HG03521 (cell line): ENCODE measurements around the gene STAG1.
"Not testable (repeated sequence)": the region's sequence is repeated elsewhere in the genome, so short reads cannot be mapped to it uniquely, and the experiment has no call there.

Source experiments
- ATAC-seq: cut with Tn5 transposase; IDR thresholded peaks from one replicate; pipeline ENCODE4 v1.9.1; 2021; ENCODE audit warnings: mild to moderate bottlenecking, moderate library complexity; ENCODE audit not compliant: unreplicated experiment

The STAG1 gene

GRCh38 chr3:136657526-136657925 is 94.7 kb downstream of the STAG1 start:
- no peak for ATAC-seq

- no peak for ATAC-seq
These were observed 98.5 kb downstream of the STAG1 start for GRCh38 chr3:136653628-136654027.

- no peak for ATAC-seq
These were observed 100.6 kb downstream of the STAG1 start for GRCh38 chr3:136651581-136651980.

GRCh38 chr3:136650461-136650860 is 101.7 kb downstream of the STAG1 start:
- no peak for ATAC-seq

GRCh38 chr3:136645915-136646314 is 106.3 kb downstream of the STAG1 start:
- ATAC-seq = no peak

GRCh38 chr3:136644212-136644611 is 108.0 kb downstream of the STAG1 start:
- ATAC-seq = no peak

- not testable (repeated sequence) for ATAC-seq
These were observed 108.8 kb downstream of the STAG1 start for GRCh38 chr3:136643380-136643779.

GRCh38 chr3:136642711-136643110 is 109.5 kb downstream of the STAG1 start:
- no peak for ATAC-seq

GRCh38 chr3:136639069-136639468 is 113.1 kb downstream of the STAG1 start:
- no peak for ATAC-seq

GRCh38 chr3:136637176-136637575 is 115.0 kb downstream of the STAG1 start:
- ATAC-seq = no peak

GRCh38 chr3:136634821-136635220 is 117.4 kb downstream of the STAG1 start:
- no peak for ATAC-seq

- ATAC-seq = no peak
These were observed 119.5 kb downstream of the STAG1 start for GRCh38 chr3:136632625-136633081.

GRCh38 chr3:136631424-136631823 is 120.8 kb downstream of the STAG1 start:
- no peak for ATAC-seq

GRCh38 chr3:136630915-136631314 is 121.3 kb downstream of the STAG1 start:
- no peak for ATAC-seq

- ATAC-seq = no peak
These were observed 125.7 kb downstream of the STAG1 start for GRCh38 chr3:136626493-136626892.

- no peak for ATAC-seq
These were observed 127.0 kb downstream of the STAG1 start for GRCh38 chr3:136624894-136625815.

- no peak for ATAC-seq
These were observed 127.8 kb downstream of the STAG1 start for GRCh38 chr3:136624371-136624770.

GRCh38 chr3:136621628-136622027 is 130.6 kb downstream of the STAG1 start:
- no peak for ATAC-seq

GRCh38 chr3:136620436-136620835 is 131.7 kb downstream of the STAG1 start:
- ATAC-seq = no peak

GRCh38 chr3:136617969-136618525 is 134.1 kb downstream of the STAG1 start:
- ATAC-seq = not testable (repeated sequence)

GRCh38 chr3:136617198-136617597 is 135.0 kb downstream of the STAG1 start:
- no peak for ATAC-seq

GRCh38 chr3:136612512-136612911 is 139.7 kb downstream of the STAG1 start:
- no peak for ATAC-seq
